K562 (cell line): ENCODE results near the gene ROR2.

Experiments used
- POLR2AphosphoS2 ChIP-seq: IDR thresholded peaks from 2 replicates; pipeline ENCODE4 v1.6.1; 2012; ENCODE audit warnings: low read length, improper control_type of control experiment
- ZNF224 ChIP-seq: sonication (generic); formaldehyde crosslinking; IDR thresholded peaks from 2 replicates; pipeline ENCODE4 v1.8.0; 2022; ENCODE audit warnings: mild to moderate bottlenecking, missing genetic modification reagents

DNA sequence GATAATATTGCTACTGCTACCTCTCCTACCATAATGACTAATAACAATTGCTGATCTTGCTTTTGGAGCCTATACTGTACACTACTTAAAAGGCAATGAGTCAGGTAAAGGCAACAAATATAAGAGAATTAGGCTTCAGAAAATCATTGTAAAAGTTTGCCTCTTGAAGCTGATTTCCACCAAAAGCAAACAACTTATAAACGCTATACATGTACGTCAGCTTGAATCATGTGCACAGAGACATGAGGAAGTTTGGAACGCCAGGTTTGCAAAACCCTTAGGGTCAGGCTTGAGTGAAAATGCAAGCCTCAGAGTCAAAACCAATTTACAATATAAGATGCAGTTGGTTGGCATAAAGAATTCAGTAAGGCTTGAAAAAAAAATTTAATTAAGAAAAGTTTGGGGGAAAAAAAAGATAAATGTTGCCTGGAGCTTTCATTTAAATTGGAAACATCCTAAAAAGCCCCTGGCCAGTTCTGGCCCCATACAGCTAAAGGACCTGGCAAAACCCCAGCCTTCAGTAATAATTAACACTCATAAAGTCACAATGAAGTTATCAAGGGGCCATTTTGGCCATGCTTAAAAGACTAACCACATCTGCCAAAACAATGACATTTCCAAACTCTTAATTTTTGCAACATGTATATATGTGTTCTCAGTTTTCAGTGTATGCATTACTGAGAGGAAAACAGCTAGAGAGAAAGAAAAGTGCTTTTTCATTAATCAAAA is 345.4 kb downstream of the ROR2 start:
- no peak for TF ChIP-seq ZNF224
- TF ChIP-seq POLR2AphosphoS2, result no peak
